OCI-LY7 (cell line): ENCODE results near the gene RASA4B. TPM values are rescaled to one million over a fixed set of nuclear protein-coding genes. Genes with fewer than 3 reads are reported as not detected.
"Not testable (repeated sequence)": the region's sequence is repeated elsewhere in the genome, so short reads cannot be mapped to it uniquely, and the experiment has no call there.

ENCODE experiments used
- BruUV-seq: library from RNA; stranded (reverse); fragments of 400-500 nt; replicated peaks from 2 replicates; lab custom pipeline; 2021; lab: Mats Ljungman, UMichigan
- CTCF ChIA-PET: fragments of 300-600 bp; sonication (Branson Sonifier 250); formaldehyde crosslinking; loops from one replicate; lab custom pipeline; 2022; ENCODE audit warnings: antibody characterized with exemption; ENCODE audit not compliant: unreplicated experiment; lab: Charles Lee
- POLR2A ChIA-PET: fragments of 300-600 bp; sonication (Branson Sonifier 250); formaldehyde crosslinking; loops from one replicate; lab custom pipeline; 2022; ENCODE audit warnings: antibody characterized with exemption; lab: Charles Lee
- DNase-seq: peaks from one replicate; pipeline ENCODE4 v3.0.0-alpha.2; 2015; ENCODE audit warnings: low spot score
- H2AFZ ChIP-seq: fragments of 200-600 bp; sonication (generic), shearing (Covaris generic); 2 replicates; pipeline ENCODE4 v1.6.1; 2014; ENCODE audit warnings: mild to moderate bottlenecking, antibody characterized with exemption, low read length, moderate library complexity
- H3K27ac ChIP-seq: fragments of 200-600 bp; sonication (generic); 2 replicates; pipeline ENCODE4 v1.5.1; 2014; ENCODE audit warnings: mixed run types, low read depth, mild to moderate bottlenecking, moderate library complexity, low read length, inconsistent platforms; ENCODE audit not compliant: poor library complexity, severe bottlenecking
- H3K36me3 ChIP-seq: fragments of 200-600 bp; sonication (generic); 2 replicates; pipeline ENCODE4 v1.6.1; 2014; ENCODE audit warnings: mild to moderate bottlenecking, antibody characterized with exemption, low read length, moderate library complexity, mixed read lengths; ENCODE audit not compliant: insufficient read depth
- H3K4me1 ChIP-seq: fragments of 200-600 bp; sonication (generic); 2 replicates; pipeline ENCODE4 v1.5.1; 2014; ENCODE audit warnings: mild to moderate bottlenecking, low read length; ENCODE audit not compliant: insufficient read depth, poor library complexity, severe bottlenecking
- H3K4me2 ChIP-seq: fragments of 200-600 bp; sonication (generic); 2 replicates; pipeline ENCODE4 v1.6.1; 2014; ENCODE audit warnings: mild to moderate bottlenecking, low read length
- H3K4me3 ChIP-seq: fragments of 200-600 bp; sonication (generic); 2 replicates; pipeline ENCODE4 v1.5.1; 2014; ENCODE audit warnings: mild to moderate bottlenecking, low read depth, low read length; ENCODE audit not compliant: poor library complexity, severe bottlenecking
- H3K79me2 ChIP-seq: fragments of 200-600 bp; sonication (generic); 2 replicates; pipeline ENCODE4 v1.6.1; 2016; ENCODE audit warnings: low read depth, mild to moderate bottlenecking, low read length, moderate library complexity, mixed read lengths; ENCODE audit not compliant: insufficient read depth
- H3K9me2 ChIP-seq: fragments of 200-600 bp; sonication (generic); 2 replicates; pipeline ENCODE4 v1.6.1; 2016; ENCODE audit warnings: mild to moderate bottlenecking, low read length, mixed read lengths; ENCODE audit not compliant: insufficient read depth
- H3K9me3 ChIP-seq: fragments of 200-600 bp; sonication (generic); 2 replicates; pipeline ENCODE4 v1.6.1; 2014; ENCODE audit warnings: mild to moderate bottlenecking, mixed run types, low read length, mixed read lengths
- H4K20me1 ChIP-seq: fragments of 200-600 bp; sonication (generic); 2 replicates; pipeline ENCODE4 v1.6.1; 2014; ENCODE audit warnings: mild to moderate bottlenecking, antibody characterized with exemption, low read length, moderate library complexity, mixed read lengths; ENCODE audit not compliant: insufficient read depth
- intact Hi-C: fragments of 100-400 bp; cut with micrococcal nuclease; formaldehyde crosslinking; loops from one replicate; pipeline ENCODE4 v1.10.0; 2022; ENCODE audit not compliant: unreplicated experiment
- total RNA-seq, 2 experiments: library from RNA; depleted of rRNA in 1 of 2; stranded (reverse); fragments of >200 nt in 1 of 2; shearing (Covaris generic) in 1 of 2; gene quantifications; 2 replicates each; pipeline ENCODE4 v1.2.3, GENCODE V29; 2014 to 2022

Gene RASA4B
- total RNA-seq, 2 experiments from 2014 or later, result 7.2 to 12.8 TPM

GRCh38 chr7:102494026-102494425 is 23.6 kb downstream of the RASA4B start:
- H4K20me1 ChIP-seq, BruUV-seq, H3K27ac ChIP-seq, H3K4me2 ChIP-seq, H3K4me3 ChIP-seq, H3K9me2 ChIP-seq, intact Hi-C loops, H2AFZ ChIP-seq, H3K36me3 ChIP-seq, DNase-seq, CTCF ChIA-PET, H3K79me2 ChIP-seq, H3K4me1 ChIP-seq, POLR2A ChIA-PET, H3K9me3 ChIP-seq: not testable (repeated sequence)

- H3K4me3 ChIP-seq, H2AFZ ChIP-seq, H3K4me1 ChIP-seq, H4K20me1 ChIP-seq, CTCF ChIA-PET, H3K79me2 ChIP-seq, H3K27ac ChIP-seq, H3K9me3 ChIP-seq, POLR2A ChIA-PET, BruUV-seq, H3K36me3 ChIP-seq, DNase-seq, H3K9me2 ChIP-seq, intact Hi-C loops, H3K4me2 ChIP-seq: not testable (repeated sequence)
Measured at GRCh38 chr7:102493220-102493935, 24.2 kb downstream of the RASA4B start.

- H2AFZ ChIP-seq, POLR2A ChIA-PET, BruUV-seq, H3K4me2 ChIP-seq, CTCF ChIA-PET, DNase-seq, H3K9me3 ChIP-seq, H3K4me1 ChIP-seq, H3K9me2 ChIP-seq, H3K4me3 ChIP-seq, intact Hi-C loops, H4K20me1 ChIP-seq, H3K27ac ChIP-seq, H3K79me2 ChIP-seq, H3K36me3 ChIP-seq: not testable (repeated sequence)
Measured at GRCh38 chr7:102490529-102491075, 27.0 kb downstream of the RASA4B start.

GRCh38 chr7:102484317-102484716 is 33.3 kb downstream of the RASA4B start:
- H3K4me3 ChIP-seq, BruUV-seq, H2AFZ ChIP-seq, H3K27ac ChIP-seq, POLR2A ChIA-PET, DNase-seq, H3K4me2 ChIP-seq, intact Hi-C loops, H3K79me2 ChIP-seq, H3K4me1 ChIP-seq, H3K9me2 ChIP-seq, H4K20me1 ChIP-seq, H3K9me3 ChIP-seq, H3K36me3 ChIP-seq, CTCF ChIA-PET: not testable (repeated sequence)

GRCh38 chr7:102481962-102482361 is 35.6 kb downstream of the RASA4B start:
- DNase-seq, H3K79me2 ChIP-seq, intact Hi-C loops, H3K4me2 ChIP-seq, H3K27ac ChIP-seq, H3K4me1 ChIP-seq, H3K4me3 ChIP-seq, H4K20me1 ChIP-seq, CTCF ChIA-PET, H2AFZ ChIP-seq, H3K9me3 ChIP-seq, H3K9me2 ChIP-seq, BruUV-seq, H3K36me3 ChIP-seq, POLR2A ChIA-PET: not testable (repeated sequence)
